DMS153 treated with DMSO at 0.1 percent for 48 hours (cell line): ENCODE data around the gene MAIP1.

Source experiments
- DNase-seq: peaks from one replicate; lab custom pipeline; 2025; ENCODE audit not compliant: unreplicated experiment; lab: John Stamatoyannopoulos, UW

MAIP1 gene

GRCh38 chr2:199946836-199947235 lies 8.5 kb upstream of the MAIP1 start:
- no peak for DNase-seq

GRCh38 chr2:199950396-199950795 lies 5.0 kb upstream of the MAIP1 start:
- DNase-seq: no peak

- no peak for DNase-seq
Observed at GRCh38 chr2:199951023-199951422, 4.4 kb upstream of the MAIP1 start.

- no peak for DNase-seq
Observed at GRCh38 chr2:199955007-199955338, 409 bp upstream of the MAIP1 start.

GRCh38 chr2:199956062-199956380 lies 639 bp downstream of the MAIP1 start:
- no peak for DNase-seq

- no peak for DNase-seq
Observed at GRCh38 chr2:199958014-199958413, 2.6 kb downstream of the MAIP1 start.

GRCh38 chr2:199962203-199962602 lies 6.8 kb downstream of the MAIP1 start:
- no peak for DNase-seq

- DNase-seq: no peak
Observed at GRCh38 chr2:199966405-199966804, 11.0 kb downstream of the MAIP1 start.

GRCh38 chr2:199966976-199967375 lies 11.6 kb downstream of the MAIP1 start:
- DNase-seq: no peak

- no peak for DNase-seq
Observed at GRCh38 chr2:199968126-199968525, 12.7 kb downstream of the MAIP1 start.

- no peak for DNase-seq
Observed at GRCh38 chr2:199972088-199972626, 16.8 kb downstream of the MAIP1 start.

GRCh38 chr2:199973703-199974102 lies 18.3 kb downstream of the MAIP1 start:
- DNase-seq: peak; percentile 3

GRCh38 chr2:199975273-199975895 lies 20.0 kb downstream of the MAIP1 start:
- DNase-seq: no peak

GRCh38 chr2:199977984-199978415 lies 22.6 kb downstream of the MAIP1 start:
- DNase-seq: no peak

GRCh38 chr2:199979398-199979797 lies 24.0 kb downstream of the MAIP1 start:
- no peak for DNase-seq

GRCh38 chr2:199979832-199980628 lies 24.6 kb downstream of the MAIP1 start:
- DNase-seq: peak; percentile 39

- no peak for DNase-seq
Observed at GRCh38 chr2:199982126-199982843, 26.9 kb downstream of the MAIP1 start.

GRCh38 chr2:199983534-199983933 lies 28.2 kb downstream of the MAIP1 start:
- DNase-seq: no peak

- DNase-seq: no peak
Observed at GRCh38 chr2:199984159-199984558, 28.8 kb downstream of the MAIP1 start.

GRCh38 chr2:199984755-199985154 lies 29.4 kb downstream of the MAIP1 start:
- no peak for DNase-seq

GRCh38 chr2:199985625-199986207 lies 30.3 kb downstream of the MAIP1 start:
- peak; percentile 9 for DNase-seq

GRCh38 chr2:199987586-199987985 lies 32.2 kb downstream of the MAIP1 start:
- DNase-seq: no peak
